GM18520 (cell line): Measurements from ENCODE around the gene SMIM24.

Source experiments
- ATAC-seq: cut with Tn5 transposase; IDR thresholded peaks from one replicate; pipeline ENCODE4 v1.9.1; 2021; ENCODE audit not compliant: unreplicated experiment

SMIM24 gene

DNA sequence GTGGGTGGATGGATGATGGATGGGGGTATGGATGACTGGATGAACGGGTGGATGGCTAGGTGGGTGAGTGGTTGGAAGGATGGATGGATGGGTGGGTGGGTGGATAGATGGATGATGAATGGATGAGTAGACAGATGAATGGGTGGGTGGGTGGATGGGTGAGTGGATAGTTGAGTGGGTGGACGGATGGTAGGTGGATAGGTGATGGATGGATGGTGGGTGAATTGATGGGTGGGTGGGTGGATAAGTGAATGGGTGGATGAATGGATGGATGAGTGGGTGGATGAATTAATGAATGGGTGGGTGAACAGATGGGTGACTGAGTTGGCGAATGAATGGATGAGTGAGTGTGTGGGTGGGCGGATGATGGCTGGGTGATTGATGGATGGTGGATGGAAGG is 4.9 kb downstream of the SMIM24 start:
- no peak for ATAC-seq

GRCh38 chr19:3474614-3475013 is 5.7 kb downstream of the SMIM24 start:
- ATAC-seq = no peak

DNA sequence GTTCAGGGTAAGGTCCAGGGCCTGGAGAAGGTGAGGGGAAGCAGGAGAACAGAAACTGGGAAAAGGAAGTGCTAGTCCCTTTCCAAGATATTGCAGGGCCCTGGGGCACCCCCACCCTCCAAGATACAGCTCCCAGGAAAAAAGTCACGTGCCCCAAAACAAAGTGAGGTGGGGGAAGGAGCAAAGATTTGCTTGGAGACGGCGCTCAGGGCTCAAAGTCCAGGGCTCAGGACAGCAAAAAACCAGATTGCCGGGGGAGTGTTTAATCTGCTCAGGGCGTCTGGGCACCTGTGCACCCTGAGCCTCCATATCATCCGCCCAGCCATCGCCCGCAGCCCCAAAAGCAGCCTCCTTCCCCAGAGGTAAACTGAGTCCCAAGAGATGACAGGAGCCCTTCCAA is 6.3 kb downstream of the SMIM24 start:
- ATAC-seq = no peak

DNA sequence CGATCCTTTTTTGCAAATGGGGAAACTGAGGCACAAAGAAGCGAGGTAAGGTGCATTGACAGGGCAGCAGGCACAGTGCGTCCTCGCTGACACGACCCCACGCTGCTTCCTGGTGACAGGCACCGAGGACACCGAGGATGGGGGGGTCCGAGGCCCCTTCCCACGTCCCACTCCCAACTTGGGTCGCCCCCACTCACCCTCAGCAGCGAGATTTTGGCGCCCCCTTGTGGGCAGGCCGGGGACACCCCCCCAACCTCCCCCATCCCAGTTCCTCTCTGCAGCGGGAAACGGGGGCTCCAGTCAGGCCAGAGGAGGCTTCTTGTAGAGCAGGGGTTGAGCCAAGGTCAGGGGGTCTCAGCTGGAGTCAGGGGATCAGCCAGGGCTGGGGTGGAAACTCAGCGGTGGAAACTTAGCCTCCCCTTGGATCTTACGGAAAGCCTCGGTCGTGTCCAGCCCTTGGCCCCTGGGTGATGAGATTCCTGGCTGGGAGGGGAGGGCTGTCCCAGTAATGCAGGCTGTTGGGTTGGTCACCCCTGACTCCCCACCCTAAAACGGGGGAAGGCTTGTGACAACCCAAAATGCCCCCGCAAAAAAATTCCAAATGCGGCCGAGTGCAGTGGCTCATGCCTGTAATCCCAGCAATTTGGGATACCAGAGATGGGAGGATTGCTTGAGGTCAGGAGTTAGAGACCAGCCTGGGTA is 8.2 kb downstream of the SMIM24 start:
- ATAC-seq = no peak

GRCh38 chr19:3470500-3471128 is 9.7 kb downstream of the SMIM24 start:
- ATAC-seq = no peak

DNA sequence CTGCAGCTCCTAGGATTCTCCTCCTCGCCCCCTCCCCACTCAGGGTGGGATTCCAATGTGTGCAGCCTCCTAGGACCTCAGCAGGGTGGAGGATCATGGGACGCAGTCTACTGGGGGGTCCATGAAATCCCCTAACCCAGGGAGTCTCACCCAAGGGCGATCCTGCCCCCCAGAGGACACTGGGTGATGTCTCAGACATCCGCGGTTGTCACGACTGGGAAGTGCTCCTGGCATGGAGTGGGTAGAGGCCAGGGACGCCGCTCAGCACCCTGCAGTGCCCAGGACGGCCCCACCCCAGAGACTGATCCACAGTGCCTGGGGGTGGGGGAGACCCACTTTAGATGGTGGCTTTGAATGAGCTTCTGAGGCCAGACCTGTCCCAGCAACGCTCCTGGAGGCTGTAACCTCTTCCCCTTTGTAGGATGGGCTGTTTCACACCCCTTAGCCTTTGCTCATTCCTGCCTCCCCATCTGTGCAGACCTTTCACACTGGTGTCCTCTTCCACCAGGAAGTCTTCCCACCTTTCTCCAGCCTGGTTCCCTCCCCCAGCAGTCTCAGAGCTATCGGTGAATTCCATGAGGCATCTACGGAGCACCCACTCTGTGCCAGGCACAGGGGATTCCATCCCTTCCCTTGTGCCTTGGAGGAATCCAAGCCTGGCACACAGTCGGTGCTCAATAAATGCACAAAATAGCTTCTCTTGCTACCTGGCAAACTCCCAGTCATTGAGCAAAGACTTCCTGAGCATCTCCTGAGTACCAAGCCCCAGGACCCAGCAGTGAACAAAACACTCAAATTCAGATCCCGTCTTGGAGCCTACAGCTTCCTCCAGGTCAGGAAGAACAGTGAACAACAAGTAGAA is 10.5 kb downstream of the SMIM24 start:
- ATAC-seq = no peak

DNA sequence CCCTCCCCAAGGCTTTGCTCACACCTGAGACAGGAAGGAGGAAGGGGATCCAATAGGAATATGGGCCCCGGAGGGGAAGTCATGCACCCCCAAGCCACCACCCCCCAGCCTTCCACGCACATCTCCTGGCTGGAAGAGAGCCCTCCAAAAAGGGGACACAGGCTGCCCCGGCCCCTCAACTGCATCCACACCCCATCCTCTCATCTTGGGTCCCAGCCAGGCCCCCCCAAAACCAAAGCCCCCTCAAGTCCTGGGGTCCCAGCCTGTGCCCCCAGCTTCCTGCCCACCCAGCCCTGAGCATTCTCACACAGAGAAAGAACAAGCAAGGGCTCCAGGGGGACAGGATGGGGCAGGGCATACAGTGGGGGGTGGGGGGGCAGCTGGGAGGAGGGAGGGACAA is 12.1 kb downstream of the SMIM24 start:
- no peak for ATAC-seq

DNA sequence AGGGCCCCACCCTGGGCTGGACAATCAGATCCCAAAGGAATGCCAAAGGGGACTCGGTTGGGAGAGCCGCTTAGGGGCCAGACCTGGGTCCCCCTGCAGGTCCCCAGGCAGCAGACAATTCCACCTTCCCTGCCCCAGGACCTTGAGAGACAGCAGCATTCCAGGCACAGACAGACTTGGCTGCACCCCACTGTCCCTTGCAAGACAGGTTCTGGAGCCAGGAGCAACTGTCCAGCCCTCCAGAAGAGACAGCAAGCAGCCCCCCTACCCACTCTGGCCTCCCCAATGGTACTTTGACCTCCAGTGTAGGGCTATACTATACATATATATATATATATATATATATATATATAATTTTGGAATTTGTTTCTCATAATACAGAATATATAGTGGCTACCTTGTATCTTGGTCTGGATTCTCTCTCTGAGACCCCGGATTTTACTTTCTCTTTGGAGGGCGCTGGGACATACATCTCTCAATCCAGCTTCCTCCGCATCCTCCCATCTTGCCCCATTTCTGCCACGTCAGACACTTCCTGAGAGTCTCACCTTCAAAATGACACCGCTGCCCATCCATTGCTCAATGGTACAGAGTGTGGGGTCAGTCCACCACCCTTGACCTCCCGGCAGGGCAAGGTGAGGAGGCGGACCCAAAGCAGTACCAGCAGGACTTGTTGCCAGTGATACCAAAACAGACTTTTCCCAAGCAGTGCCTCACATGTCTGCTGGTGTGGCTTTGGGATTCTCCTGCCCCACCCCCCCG is 12.7 kb downstream of the SMIM24 start:
- no peak for ATAC-seq

DNA sequence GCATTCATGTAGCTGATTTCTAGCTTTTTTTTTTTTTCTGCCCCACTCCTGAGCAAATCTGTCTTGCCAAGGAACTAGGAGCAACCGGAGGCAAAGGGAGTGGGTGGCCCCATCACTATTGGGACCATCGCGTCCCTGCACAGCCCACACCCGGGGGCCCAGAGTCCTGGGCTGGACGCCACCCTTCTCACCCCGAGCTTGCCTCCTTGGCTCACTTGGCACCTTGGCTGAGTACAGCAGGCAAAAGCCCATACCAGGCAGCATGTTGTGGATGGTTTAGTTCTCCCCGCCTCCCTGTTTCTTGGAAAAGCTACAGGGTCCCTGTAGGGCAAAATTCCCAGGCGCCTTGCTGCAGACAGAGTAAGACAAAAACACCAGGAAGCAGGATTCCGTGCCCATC is 13.7 kb downstream of the SMIM24 start:
- ATAC-seq = no peak

DNA sequence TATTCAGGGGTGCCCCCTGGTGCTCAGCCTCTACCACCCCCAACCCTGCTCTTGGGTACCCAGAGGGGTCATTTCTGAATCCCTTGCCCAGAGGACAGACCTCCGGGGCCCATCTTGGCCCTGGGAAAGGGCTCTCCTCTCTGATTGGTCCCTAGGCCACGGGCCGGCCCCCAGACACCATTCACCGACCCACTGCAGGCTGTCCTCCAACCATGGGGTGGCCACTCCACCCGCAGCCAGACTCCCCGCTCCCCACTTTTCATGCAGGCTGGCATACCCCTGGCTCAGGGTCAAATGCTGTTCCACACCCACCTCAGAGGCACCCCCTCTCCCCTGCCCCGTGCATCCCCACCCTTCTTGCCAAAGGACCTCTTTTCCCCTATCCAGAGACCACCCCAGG is 14.8 kb downstream of the SMIM24 start:
- ATAC-seq = no peak

DNA sequence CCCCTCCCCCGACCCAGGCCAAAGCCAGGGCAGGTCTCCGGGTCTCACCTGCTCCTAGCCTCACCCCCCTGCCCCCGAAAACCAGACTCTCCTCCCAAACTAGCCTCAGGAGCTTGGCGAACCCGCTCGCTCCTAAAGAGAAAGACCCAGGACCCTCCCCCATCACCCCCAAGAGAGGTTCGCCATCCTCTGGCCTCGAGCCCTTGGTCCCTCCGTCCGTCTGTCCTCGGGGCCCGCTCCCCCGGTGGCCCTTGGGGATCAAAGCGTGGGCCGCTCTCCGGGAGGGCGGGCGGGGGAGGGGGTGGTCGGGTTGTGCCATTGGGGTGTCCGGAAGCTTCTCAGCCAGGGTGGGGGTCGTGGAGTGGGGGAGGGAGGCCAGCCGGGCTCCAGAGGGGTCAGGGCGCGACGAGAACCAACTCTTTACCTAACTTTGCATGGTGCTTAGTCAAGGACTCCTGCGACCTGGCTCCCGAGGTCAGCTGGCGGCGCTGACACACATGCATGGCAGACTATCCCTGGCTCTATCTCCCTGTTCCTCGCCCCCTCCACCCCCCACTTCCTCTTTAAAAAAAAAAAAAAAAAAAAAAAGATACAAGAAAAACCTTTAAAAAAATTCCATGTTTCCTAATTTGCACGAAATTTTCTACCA is 15.6 kb downstream of the SMIM24 start:
- ATAC-seq = no peak

DNA sequence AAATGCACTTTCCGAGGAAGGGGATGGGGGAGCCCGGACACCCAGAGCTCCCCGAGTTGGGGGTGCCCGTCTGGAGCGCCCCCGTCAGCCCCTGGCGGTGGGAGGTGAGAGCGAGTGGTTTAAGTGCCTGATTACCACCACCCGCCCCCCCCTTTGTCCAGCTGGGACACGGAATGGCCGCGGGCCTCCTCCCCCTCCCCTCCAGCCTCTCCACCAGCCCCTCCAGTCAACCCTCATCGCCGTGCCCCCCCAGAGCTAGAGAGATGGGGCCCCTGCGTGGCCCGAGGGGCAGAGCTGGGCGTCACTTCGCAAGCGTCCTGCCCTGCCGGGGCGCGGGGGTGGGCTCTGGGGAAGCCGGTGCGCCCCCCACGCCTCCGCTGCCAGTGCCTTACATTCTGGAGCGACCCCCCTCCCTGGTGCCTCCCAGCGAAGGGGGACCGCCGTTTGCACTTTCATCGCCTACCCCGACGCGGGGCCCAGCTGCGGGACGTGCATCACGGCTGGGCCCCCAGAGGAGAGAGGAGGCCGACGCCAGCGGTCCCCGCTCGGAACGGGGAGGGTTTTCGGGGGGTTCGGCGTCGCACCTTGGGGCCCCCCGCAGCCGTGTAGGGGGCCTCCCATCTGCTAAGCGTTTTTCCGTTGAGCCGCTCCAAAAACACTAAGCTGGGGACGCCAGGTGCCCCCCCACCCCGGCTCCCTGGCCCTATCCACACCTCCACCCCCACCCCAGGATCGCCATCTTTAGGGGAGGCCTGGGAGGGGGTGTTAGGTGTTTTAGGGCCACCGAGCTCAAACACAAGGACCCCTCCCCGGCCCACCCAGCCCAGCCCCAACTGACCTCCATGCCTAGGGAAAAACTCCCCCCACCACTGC is 16.4 kb downstream of the SMIM24 start:
- no peak for ATAC-seq

DNA sequence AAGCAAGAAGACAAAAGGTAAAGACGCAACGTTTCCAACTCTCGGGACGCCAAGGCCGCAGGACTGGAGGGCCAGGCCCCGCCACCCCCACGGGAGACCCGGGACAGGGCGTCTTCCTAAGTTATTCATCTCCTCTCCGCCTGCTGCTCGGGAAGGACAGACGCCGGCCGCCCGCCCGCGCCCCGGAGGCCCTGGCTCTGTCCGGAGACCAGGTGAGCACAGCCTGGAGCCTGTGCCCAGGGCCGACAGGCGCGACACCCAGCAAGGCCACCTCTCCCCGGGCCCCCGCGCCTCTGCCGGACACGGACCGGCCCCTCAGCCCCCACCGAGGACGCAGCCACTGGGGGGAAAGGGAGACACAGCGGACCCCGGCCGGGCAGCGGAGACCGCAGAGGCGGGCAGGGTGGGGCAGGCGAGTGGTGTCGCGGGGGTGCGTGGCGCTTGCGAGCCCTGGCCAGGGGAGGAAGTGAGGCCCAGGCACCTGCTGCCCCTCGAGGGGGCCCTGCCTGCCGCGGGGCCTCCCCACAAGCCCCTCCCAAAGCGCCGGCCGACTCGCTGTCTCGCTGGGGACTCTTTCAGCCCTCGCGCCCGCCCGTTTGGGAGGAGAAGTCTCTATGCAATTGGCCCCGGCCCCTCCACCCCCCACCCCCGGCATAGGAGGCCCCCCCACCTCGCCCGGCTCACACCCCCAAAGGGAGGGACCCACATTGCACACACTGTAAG is 17.2 kb downstream of the SMIM24 start:
- ATAC-seq = no peak

- no peak for ATAC-seq
Observed at GRCh38 chr19:3459965-3460582, 20.3 kb downstream of the SMIM24 start.

DNA sequence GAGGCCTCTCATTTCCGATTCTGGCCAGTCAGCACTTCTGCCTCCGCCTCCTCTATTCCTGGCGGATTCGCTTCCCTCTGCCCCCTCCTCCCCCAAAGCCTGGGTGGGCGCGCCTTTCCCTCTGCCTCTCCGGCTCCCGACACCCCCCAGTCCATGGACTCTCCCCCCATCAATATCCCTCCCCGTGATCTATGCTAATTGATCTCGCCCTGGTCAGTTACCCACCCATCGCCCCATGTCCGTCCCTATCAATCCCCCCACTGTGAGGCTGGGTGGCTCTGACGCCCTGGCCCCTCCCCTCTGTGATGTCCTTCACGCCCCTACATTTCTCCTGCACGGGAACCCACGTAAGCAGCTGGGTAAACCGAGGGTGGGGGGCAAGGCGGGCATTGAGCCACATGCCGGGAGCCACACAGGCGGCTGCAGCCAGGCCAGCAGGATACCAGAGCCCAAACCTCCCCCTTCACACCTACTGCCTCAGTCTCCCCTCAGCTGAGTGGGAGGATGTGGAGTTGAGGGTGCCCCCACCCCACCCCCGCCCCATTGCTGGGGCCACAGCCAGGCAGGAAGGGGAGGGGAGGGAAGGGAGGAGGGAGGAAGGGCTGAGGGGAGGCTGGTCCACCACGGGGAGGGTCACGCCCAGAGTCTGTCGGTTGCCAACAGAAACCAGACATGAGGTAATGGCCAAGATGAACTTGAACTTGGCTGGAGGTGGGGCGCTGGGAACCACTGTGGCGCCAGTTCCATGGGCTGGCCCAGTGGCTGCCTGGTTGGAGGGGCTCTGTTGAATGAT is 21.0 kb downstream of the SMIM24 start:
- ATAC-seq = no peak

DNA sequence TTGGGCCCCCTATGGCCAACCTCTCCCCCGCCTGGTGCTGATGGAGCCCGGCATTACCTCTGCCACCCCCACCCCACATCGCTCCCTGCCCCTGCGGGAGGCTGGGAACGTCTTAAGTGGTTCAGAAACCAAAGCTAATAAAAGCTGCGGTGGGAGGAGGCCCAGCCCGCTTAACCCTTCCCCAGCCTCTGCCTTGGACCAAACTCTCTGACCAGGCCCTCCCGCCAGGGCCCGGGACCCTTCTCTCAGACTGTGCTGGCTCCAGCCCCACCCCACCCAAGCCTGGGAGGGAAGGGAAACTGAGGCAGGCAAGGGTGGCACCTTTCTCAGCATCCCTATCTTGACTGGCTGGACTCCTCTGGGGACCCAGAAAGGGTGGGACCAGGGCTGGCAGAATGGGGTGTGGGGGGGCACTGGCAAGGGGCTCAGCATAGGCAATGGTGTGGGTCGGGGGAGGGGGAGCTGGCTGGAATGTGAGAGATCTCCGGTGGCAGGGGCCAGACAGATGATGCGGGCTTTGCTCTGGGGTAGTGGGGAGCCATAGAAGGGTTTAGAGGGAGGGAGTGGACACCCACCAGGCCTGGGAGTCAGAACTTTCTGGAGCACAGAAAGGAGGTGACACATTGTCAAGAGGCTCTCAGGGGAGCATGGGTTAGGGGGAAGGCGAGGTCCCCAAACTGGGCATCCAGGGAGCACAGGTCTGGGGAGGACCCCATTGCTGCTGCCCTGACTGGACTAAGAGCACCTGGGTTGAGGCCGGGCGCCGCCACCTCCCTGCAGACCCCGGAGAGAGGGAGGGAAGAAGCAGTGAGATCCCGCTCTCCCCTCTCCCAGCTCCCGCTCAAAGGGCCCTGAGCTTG is 21.9 kb downstream of the SMIM24 start:
- ATAC-seq = no peak
